ENCODE data around the gene CLCF1.

DNA sequence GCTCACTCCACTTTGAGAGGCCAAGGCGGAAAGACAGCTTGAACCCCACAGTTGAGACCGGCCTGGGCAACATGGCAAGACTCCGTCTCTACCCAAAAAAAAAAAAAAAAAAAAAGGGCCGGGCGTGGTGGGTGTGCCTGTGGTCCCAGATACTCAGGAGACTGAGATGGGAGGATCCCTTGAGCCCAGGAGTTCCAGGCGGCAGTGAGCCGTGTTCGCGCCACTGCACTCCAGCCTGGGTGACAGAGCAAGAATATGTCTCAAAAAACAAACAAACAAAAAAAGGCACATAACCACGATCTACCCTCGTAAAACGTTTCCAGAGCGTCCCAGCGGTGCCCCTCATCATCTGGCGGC lies 17.5 kb upstream of the CLCF1 start:
- TF ChIP-seq, protein P1, sequence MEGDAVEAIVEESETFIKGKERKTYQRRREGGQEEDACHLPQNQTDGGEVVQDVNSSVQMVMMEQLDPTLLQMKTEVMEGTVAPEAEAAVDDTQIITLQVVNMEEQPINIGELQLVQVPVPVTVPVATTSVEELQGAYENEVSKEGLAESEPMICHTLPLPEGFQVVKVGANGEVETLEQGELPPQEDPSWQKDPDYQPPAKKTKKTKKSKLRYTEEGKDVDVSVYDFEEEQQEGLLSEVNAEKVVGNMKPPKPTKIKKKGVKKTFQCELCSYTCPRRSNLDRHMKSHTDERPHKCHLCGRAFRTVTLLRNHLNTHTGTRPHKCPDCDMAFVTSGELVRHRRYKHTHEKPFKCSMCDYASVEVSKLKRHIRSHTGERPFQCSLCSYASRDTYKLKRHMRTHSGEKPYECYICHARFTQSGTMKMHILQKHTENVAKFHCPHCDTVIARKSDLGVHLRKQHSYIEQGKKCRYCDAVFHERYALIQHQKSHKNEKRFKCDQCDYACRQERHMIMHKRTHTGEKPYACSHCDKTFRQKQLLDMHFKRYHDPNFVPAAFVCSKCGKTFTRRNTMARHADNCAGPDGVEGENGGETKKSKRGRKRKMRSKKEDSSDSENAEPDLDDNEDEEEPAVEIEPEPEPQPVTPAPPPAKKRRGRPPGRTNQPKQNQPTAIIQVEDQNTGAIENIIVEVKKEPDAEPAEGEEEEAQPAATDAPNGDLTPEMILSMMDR (IDR thresholded peaks at IDR 0.05): no peak
- no peak for TF ChIP-seq POLR2A (IDR thresholded peaks at IDR 0.05)
